Vagina (tissue), 2 donors: Measurements from ENCODE around the gene EPSTI1.

Experiments used
- POLR2A ChIP-seq, 2 donors: fragments of 450-650 bp; IDR thresholded peaks; one replicate each; pipeline ENCODE4 v1.6.1; 2017; ENCODE audit warnings: antibody characterized with exemption in 2 of 2, mild to moderate bottlenecking in 2 of 2, moderate library complexity in 2 of 2
- POLR2AphosphoS5 ChIP-seq, 2 donors: sonication (generic); formaldehyde crosslinking; IDR thresholded peaks; one replicate each; pipeline ENCODE4 v1.9.0; 2017; ENCODE audit warnings: antibody characterized with exemption in 2 of 2, mild to moderate bottlenecking in 2 of 2, low read depth in 1 of 2; ENCODE audit not compliant: insufficient read depth in 1 of 2
- TF ChIP-seq, protein P1 (sequence below), 3 experiments: fragments of 450-650 bp in 2 of 3; fragments of 200-600 bp in 1 of 3; sonication (generic) in 1 of 3; IDR thresholded peaks; one replicate each; pipeline ENCODE4 v1.5.1; 2017 to 2019; ENCODE audit warnings: antibody characterized with exemption in 3 of 3, mild to moderate bottlenecking in 2 of 3, moderate library complexity in 2 of 3

GRCh38 chr13:43020794-43021193 is 28.8 kb upstream of the EPSTI1 start:
- TF ChIP-seq POLR2AphosphoS5 (IDR thresholded peaks at IDR 0.05; ENCODE audit: insufficient read depth in 1 of 2, low read depth in 1 of 2) (no peak), POLR2A (IDR thresholded peaks at IDR 0.05) (no peak)
- TF ChIP-seq, protein P1, sequence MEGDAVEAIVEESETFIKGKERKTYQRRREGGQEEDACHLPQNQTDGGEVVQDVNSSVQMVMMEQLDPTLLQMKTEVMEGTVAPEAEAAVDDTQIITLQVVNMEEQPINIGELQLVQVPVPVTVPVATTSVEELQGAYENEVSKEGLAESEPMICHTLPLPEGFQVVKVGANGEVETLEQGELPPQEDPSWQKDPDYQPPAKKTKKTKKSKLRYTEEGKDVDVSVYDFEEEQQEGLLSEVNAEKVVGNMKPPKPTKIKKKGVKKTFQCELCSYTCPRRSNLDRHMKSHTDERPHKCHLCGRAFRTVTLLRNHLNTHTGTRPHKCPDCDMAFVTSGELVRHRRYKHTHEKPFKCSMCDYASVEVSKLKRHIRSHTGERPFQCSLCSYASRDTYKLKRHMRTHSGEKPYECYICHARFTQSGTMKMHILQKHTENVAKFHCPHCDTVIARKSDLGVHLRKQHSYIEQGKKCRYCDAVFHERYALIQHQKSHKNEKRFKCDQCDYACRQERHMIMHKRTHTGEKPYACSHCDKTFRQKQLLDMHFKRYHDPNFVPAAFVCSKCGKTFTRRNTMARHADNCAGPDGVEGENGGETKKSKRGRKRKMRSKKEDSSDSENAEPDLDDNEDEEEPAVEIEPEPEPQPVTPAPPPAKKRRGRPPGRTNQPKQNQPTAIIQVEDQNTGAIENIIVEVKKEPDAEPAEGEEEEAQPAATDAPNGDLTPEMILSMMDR (IDR thresholded peaks at IDR 0.05) = no peak
